Mesenteric fat pad (tissue), 1 donor: ENCODE results near the gene PRUNE1. TPM values are rescaled to one million over a fixed set of nuclear protein-coding genes. Genes with fewer than 3 reads are reported as not detected.

Experiments used
- DNase-seq: peaks from one replicate; pipeline ENCODE4 v3.0.0-alpha.2; 2020; ENCODE audit warnings: low spot score
- total RNA-seq: library from RNA; stranded (reverse); fragmentation: NEBNext Ultra II Directional; extraction: Animal tissue kit (Norgen Biotek cat#: 25700); gene quantifications from one replicate; pipeline ENCODE4 v1.2.1, GENCODE V29; 2021
- donor health status: DM: yes; HTN: yes; CAD: no.

The PRUNE1 gene
- total RNA-seq, 1 donor from 2014 or later = 14.4 TPM

GRCh38 chr1:150976879-150977694, 31.2 kb upstream of the PRUNE1 start:
- peak; percentile 92 for DNase-seq

- peak; percentile 94 for DNase-seq
Measured at GRCh38 chr1:150979092-150980056, 28.9 kb upstream of the PRUNE1 start.

DNA sequence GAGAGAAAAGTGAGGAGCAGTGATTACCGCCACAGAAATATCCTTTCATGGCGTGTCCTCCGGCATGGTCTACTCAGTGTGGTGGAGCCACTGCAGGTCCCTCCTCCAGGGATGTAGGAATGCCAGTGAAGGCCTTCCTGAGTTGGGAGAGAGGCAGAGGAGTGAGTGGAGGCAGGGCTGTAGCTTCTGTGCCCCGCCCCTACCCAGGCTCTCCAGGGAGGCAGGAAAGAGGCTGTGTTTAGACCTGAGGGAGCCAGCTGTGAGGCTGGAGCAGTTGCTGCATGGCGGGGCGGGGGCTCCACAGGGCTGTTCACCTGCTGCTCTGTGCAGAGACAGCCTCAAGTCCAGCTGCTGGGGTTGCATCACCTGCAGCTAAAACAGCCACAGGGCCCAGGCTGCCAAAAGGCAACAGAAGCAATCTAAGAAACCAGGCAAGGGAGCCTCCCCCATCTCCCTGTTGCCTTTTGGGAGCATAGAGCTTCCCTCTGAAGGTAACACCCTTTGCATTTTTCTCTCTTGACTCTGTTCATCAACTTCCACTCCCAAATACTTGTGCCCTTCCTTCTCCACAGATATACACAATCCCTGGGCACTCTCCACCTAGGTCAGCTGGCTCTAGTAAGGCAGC, 27.0 kb upstream of the PRUNE1 start:
- DNase-seq = no peak

GRCh38 chr1:150981805-150982712, 26.2 kb upstream of the PRUNE1 start, which contains the start of gene ANXA9:
Gene ANXA9, plus strand, starts transcription at chr1:150982292. Its CDS starts 814 bp downstream, at chr1:150983106.
- DNase-seq = no peak

GRCh38 chr1:150985179-150985825, 22.9 kb upstream of the PRUNE1 start:
- DNase-seq = no peak

DNA sequence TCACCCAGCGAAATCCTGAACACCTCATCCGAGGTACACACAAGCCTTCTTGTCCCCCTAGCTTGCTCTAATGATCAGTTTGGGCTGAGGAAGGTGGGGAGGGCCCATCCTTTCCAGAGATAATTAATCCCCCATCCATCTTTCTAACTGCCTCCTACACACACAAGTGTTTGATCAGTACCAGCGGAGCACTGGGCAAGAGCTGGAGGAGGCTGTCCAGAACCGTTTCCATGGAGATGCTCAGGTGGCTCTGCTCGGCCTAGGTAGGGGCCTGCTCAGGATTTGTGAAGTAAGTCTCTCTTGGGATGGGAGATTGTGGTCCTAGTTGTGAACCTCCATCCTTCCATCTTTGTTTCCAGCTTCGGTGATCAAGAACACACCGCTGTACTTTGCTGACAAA, 20.3 kb upstream of the PRUNE1 start:
- no peak for DNase-seq

GRCh38 chr1:150992626-150993025, 15.6 kb upstream of the PRUNE1 start:
- DNase-seq = no peak

DNA sequence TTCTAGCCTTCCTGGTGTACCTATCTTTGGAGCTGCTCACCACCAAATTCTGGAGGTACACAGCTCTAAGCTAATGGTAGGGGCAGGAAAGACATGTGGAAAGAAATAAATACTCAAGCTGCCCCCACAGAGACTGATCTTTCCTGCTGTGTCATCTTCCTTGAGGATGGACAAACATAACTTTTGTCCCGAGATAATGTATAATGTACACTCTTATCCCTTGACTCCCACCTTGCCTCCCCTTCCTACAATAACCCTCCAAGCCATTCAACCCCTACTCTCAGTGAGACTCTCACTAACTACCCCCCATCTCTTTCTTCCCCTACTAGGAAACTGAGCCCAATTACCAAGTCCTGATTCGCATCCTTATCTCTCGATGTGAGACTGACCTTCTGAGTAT, 14.0 kb upstream of the PRUNE1 start:
- no peak for DNase-seq

GRCh38 chr1:150995460-150995859, 12.8 kb upstream of the PRUNE1 start:
- no peak for DNase-seq

GRCh38 chr1:150995896-150996295, 12.4 kb upstream of the PRUNE1 start:
- DNase-seq = no peak

DNA sequence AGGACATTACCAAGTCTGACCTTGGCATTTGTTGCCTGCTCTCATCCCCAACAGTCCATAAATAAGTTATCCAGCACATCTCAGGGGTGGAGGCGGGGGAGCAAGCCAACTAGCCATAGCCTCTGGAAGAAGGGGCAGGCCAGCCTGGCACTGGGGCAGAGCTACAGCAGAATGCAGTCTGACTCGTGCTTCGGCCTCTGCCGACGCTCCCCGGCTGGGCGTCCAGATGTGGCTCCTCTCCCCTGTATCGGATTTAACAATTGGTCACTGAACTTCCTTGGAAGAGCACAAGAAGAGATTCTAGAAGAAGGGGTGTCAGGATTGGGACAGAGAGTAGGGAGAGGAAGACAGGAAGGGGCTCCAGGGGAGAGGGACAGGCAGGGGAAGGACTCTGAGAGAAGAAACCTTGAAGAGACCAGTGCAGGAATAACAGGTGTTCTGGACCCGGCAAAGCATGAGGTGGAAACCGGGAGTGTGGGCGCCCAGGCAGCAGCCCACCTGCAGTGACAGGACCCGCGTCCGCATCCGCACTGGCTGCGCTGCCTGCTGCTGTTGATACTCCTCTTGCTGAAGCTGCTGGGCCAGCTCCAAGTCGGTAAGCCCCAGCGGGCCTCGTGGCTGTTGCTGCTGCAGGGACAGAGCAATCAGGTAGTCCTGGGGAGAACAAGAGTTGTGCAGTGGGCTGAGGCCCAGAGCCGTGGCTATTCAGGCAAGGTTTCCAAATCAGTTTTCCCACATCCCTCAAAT, 10.9 kb upstream of the PRUNE1 start:
- no peak for DNase-seq

GRCh38 chr1:150997949-150998348, 10.3 kb upstream of the PRUNE1 start:
- DNase-seq = no peak

- no peak for DNase-seq
Measured at GRCh38 chr1:150999051-150999674, 9.1 kb upstream of the PRUNE1 start.

DNA sequence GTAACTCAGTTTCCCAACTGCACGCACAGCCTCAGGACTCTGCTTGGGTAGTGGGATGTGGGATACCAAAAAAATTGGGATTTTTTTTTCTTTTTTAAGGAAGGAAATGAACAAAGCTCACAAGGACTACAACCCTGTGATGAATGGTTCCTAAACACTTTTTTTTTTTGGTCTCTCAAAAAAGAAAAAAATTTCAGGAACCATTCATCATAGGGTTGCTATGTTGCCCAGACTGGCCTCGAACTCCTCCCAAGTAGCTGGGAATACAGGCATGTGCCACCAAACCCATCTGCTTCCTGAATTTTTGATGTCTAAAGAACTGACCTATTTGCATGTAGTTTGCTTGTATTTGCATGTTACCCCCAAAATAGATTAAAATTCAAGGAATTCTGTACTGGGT, 8.3 kb upstream of the PRUNE1 start:
- no peak for DNase-seq

DNA sequence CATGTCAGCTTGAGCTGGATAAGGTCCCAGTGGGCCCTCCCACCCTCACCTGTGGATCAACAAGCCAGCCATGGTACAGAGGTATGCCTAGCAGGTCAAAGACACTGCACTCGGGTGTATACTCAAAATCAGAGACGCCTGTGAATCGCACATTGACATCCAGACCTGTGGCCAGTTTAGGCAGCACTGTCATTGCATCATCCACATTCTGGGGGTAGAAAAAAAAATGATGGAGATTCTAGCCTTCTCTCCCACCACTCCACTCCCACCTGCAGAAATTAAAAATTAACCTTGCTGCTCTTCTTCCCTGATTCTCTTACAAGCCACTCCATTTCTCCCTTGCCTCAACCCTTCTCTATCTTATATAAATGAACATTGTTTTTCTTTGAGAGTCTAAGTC, 7.8 kb upstream of the PRUNE1 start:
- no peak for DNase-seq

- no peak for DNase-seq
Measured at GRCh38 chr1:151001602-151002001, 6.6 kb upstream of the PRUNE1 start.

- DNase-seq = no peak
Measured at GRCh38 chr1:151002051-151002450, 6.2 kb upstream of the PRUNE1 start.

GRCh38 chr1:151002611-151003010, 5.6 kb upstream of the PRUNE1 start:
- DNase-seq = no peak

GRCh38 chr1:151003180-151003579, 5.1 kb upstream of the PRUNE1 start:
- DNase-seq = no peak
